ENCODE measurements around the gene VTI1B. TPM values are rescaled to one million over a fixed set of nuclear protein-coding genes. Genes with fewer than 3 reads are reported as not detected.
"Not testable (repeated sequence)": the region's sequence is repeated elsewhere in the genome, so short reads cannot be mapped to it uniquely, and the experiment has no call there.

Gene VTI1B
- total RNA-seq, 3 donors from 2014 or later (not counting 1 experiment from before 2014, with no cell fraction given) = 47.5 to 77.1 (median 57.9) TPM

GRCh38 chr14:67602076-67602475, 72.4 kb downstream of the VTI1B start:
- DNase-seq (no peak), ATAC-seq (no peak)
- Mint-ChIP-seq H3K4me3 (peak overlapping the region; percentile 63), H3K36me3 (no peaks in the 10 kb centered on the region), H3K27ac (no peak overlapping the region), H3K27me3 (ENCODE audit: low read depth in 2 of 2) (peaks cover 9 to 10% of the 10 kb centered on the region in 2 donors), H3K4me1 (peaks cover 28 to 34% of the 10 kb centered on the region in 2 donors), H3K9me3 (no peaks in the 10 kb centered on the region)
- H3K9me3 ChIP-seq (ENCODE audit: control insufficient read depth, insufficient read depth, low read length) = no peaks in the 10 kb centered on the region
- TF ChIP-seq, protein P1, sequence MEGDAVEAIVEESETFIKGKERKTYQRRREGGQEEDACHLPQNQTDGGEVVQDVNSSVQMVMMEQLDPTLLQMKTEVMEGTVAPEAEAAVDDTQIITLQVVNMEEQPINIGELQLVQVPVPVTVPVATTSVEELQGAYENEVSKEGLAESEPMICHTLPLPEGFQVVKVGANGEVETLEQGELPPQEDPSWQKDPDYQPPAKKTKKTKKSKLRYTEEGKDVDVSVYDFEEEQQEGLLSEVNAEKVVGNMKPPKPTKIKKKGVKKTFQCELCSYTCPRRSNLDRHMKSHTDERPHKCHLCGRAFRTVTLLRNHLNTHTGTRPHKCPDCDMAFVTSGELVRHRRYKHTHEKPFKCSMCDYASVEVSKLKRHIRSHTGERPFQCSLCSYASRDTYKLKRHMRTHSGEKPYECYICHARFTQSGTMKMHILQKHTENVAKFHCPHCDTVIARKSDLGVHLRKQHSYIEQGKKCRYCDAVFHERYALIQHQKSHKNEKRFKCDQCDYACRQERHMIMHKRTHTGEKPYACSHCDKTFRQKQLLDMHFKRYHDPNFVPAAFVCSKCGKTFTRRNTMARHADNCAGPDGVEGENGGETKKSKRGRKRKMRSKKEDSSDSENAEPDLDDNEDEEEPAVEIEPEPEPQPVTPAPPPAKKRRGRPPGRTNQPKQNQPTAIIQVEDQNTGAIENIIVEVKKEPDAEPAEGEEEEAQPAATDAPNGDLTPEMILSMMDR (IDR thresholded peaks at IDR 0.05) = no peak
- H3K4me3 ChIP-seq (ENCODE audit: low read length) = no peak overlapping the region
- 100% methylated on average over 1 of the region's 7 CpGs for WGBS (ENCODE audit: insufficient coverage)
- H3K27ac ChIP-seq (ENCODE audit: low read length) = no peak overlapping the region
- peaks cover 15% of the 10 kb centered on the region for H3K4me1 ChIP-seq (ENCODE audit: control insufficient read depth, insufficient read depth, low read length)
- no peaks in the 10 kb centered on the region for H3K36me3 ChIP-seq (ENCODE audit: control insufficient read depth, insufficient read depth, low read length)
- intact Hi-C loops (cut with micrococcal nuclease) = no loop called here
- H3K27me3 ChIP-seq (ENCODE audit: control insufficient read depth, insufficient read depth, low read length) = no peaks in the 10 kb centered on the region

DNA sequence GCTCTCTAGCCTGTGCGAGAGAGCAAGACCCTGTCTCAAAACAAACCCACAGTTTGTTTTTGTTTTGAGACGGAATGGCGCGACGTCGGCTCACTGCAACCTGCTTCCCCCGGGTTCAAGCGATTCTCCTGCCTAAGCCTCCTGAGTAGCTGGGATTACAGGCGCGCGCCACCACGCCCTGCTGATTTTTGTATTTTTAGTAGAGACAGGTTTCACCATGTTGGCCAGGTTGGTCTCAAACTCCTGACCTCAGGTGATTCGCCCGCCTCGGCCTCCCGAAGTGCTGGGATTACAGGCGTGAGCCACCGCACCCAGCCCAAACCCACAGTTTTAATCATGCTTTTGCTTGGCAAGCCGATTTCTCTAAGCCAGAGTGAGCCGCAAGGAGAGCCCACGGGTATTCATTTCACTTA, 73.9 kb downstream of the VTI1B start:
- not testable (repeated sequence) for ATAC-seq; H3K27me3 Mint-ChIP-seq (ENCODE audit: low read depth in 2 of 2); H3K36me3 Mint-ChIP-seq; H3K9me3 Mint-ChIP-seq; H3K9me3 ChIP-seq (ENCODE audit: control insufficient read depth, insufficient read depth, low read length); DNase-seq; H3K36me3 ChIP-seq (ENCODE audit: control insufficient read depth, insufficient read depth, low read length); H3K27me3 ChIP-seq (ENCODE audit: control insufficient read depth, insufficient read depth, low read length)
- 91% methylated on average over 21 of the region's 21 CpGs for WGBS (ENCODE audit: insufficient coverage)
- H3K4me1 Mint-ChIP-seq = peaks cover 30 to 36% of the 10 kb centered on the region in 2 donors
- peak overlapping the region; percentile 88 to 94 for H3K27ac Mint-ChIP-seq
- intact Hi-C loops (cut with micrococcal nuclease) = loop anchor here (1.0 kb wide), 2 partner anchors 19 to 74 kb away; partner anchors contain the start of genes ARG2 and VTI1B
- Histone ChIP-seq H3K4me1 (ENCODE audit: control insufficient read depth, insufficient read depth, low read length) (peaks cover 15% of the 10 kb centered on the region), H3K27ac (ENCODE audit: low read length) (peak overlapping the region; percentile 82), H3K4me3 (ENCODE audit: low read length) (peak overlapping the region; percentile 41)
- peak overlapping the region; percentile 95 for H3K4me3 Mint-ChIP-seq

- peak within 1 kb of the TSS; percentile 82 for H3K27ac ChIP-seq (ENCODE audit: low read length)
- DNase-seq = peak; percentile 96
- peak within 1 kb of the TSS; percentile 96 for H3K4me3 ChIP-seq (ENCODE audit: low read length)
- H3K9me3 ChIP-seq (ENCODE audit: control insufficient read depth, insufficient read depth, low read length) = no peaks in the 10 kb centered on the region
- Mint-ChIP-seq H3K9me3 (no peaks in the 10 kb centered on the region), H3K27me3 (ENCODE audit: low read depth in 2 of 2) (peaks cover 3 to 4% of the 10 kb centered on the region in 2 donors), H3K4me3 (peak within 1 kb of the TSS; percentile 95), H3K36me3 (no peaks in the 10 kb centered on the region), H3K27ac (peak within 1 kb of the TSS; percentile 88 to 94), H3K4me1 (peaks cover 33 to 40% of the 10 kb centered on the region in 2 donors)
- no peaks in the 10 kb centered on the region for H3K27me3 ChIP-seq (ENCODE audit: control insufficient read depth, insufficient read depth, low read length)
- intact Hi-C loops (cut with micrococcal nuclease) = loop anchor here (1.0 kb wide), 2 partner anchors 19 to 74 kb away; partner anchors contain the start of genes ARG2 and VTI1B
- TF ChIP-seq, protein P1 (IDR thresholded peaks at IDR 0.05) = peak; percentile 73
- 4% methylated on average over 77 of the region's 77 CpGs for WGBS (ENCODE audit: insufficient coverage)
- no peaks in the 10 kb centered on the region for H3K36me3 ChIP-seq (ENCODE audit: control insufficient read depth, insufficient read depth, low read length)
- peak; percentile 96 to 99 (median 98) for ATAC-seq
- peaks cover 15% of the 10 kb centered on the region for H3K4me1 ChIP-seq (ENCODE audit: control insufficient read depth, insufficient read depth, low read length)
Measured at GRCh38 chr14:67599698-67600561, 74.5 kb downstream of the VTI1B start, which contains the start of gene PIGH. TSS of gene PIGH (minus strand) at chr14:67600268. CDS start at chr14:67600203, 65 bp downstream.

Other genes with a start within 250 kb of the VTI1B start
- gene TMEM229B, start 185.9 kb downstream of the VTI1B start, total RNA-seq = 10 to 100 TPM; 28.3 to 51.3 (median 49.9) TPM
- gene PLEKHH1, start 141.3 kb downstream of the VTI1B start, total RNA-seq = not detected
- gene PIGH, start 74.4 kb downstream of the VTI1B start, total RNA-seq = 10 to 100 TPM; 50.9 to 56.0 (median 54.5) TPM
- gene ARG2, start 54.7 kb downstream of the VTI1B start, total RNA-seq = 1 to 10 TPM; 1.2 to 7.4 (median 1.4) TPM
- gene RDH11, start 21.1 kb upstream of the VTI1B start, total RNA-seq = 10 to 100 TPM; 26.5 to 37.4 (median 33.6) TPM
- gene RDH12, start 27.3 kb upstream of the VTI1B start, total RNA-seq = not detected
- 10 to 100 TPM; 31.0 to 45.9 (median 35.5) TPM for gene ZFYVE26, start 142.0 kb upstream of the VTI1B start, total RNA-seq
- 10 to 100 TPM; 28.1 to 37.6 (median 28.6) TPM for gene RAD51B, start 145.1 kb upstream of the VTI1B start, total RNA-seq

Measured in natural killer cell (primary cell).